Cardiac fibroblast (primary cell): Measurements from ENCODE around the gene SCN4B.

Source experiments
- DNase-seq, 2 donors: peaks; one replicate each; pipeline versions ENCODE4 v3.0.0 to v3.0.0-alpha.2; 2010; ENCODE audit warnings: low read depth in 2 of 2
- H3K4me3 ChIP-seq, 2 donors: replicated peaks in 1 of 2; 1 replicate in 1 of 2; 2 replicates in 1 of 2; pipeline ENCODE4 v1.5.1; 2011; ENCODE audit warnings: low read depth in 2 of 2, low read length in 2 of 2, mild to moderate bottlenecking in 2 of 2, moderate library complexity in 1 of 2
- CTCF ChIP-seq: IDR thresholded peaks from one replicate; pipeline ENCODE4 v1.5.1; 2011; ENCODE audit warnings: low read depth, mild to moderate bottlenecking, low read length, inconsistent platforms

The SCN4B gene

GRCh38 chr11:118180300-118180703 is 27.7 kb upstream of the SCN4B start:
- no peak overlapping the region for H3K4me3 ChIP-seq
- TF ChIP-seq CTCF: no peak
- peak; percentile 25 to 30 for DNase-seq

- DNase-seq: no peak
- no peak for TF ChIP-seq CTCF
- no peak overlapping the region for H3K4me3 ChIP-seq
Observed at GRCh38 chr11:118176778-118177134, 24.1 kb upstream of the SCN4B start.

GRCh38 chr11:118175993-118176777 is 23.6 kb upstream of the SCN4B start, which contains the start of gene SCN2B:
Gene SCN2B, minus strand, starts transcription at chr11:118176639. Its CDS starts 208 bp downstream, at chr11:118176431.
- no peak for DNase-seq
- H3K4me3 ChIP-seq: no peak within 1 kb of the TSS
- no peak for TF ChIP-seq CTCF

DNA sequence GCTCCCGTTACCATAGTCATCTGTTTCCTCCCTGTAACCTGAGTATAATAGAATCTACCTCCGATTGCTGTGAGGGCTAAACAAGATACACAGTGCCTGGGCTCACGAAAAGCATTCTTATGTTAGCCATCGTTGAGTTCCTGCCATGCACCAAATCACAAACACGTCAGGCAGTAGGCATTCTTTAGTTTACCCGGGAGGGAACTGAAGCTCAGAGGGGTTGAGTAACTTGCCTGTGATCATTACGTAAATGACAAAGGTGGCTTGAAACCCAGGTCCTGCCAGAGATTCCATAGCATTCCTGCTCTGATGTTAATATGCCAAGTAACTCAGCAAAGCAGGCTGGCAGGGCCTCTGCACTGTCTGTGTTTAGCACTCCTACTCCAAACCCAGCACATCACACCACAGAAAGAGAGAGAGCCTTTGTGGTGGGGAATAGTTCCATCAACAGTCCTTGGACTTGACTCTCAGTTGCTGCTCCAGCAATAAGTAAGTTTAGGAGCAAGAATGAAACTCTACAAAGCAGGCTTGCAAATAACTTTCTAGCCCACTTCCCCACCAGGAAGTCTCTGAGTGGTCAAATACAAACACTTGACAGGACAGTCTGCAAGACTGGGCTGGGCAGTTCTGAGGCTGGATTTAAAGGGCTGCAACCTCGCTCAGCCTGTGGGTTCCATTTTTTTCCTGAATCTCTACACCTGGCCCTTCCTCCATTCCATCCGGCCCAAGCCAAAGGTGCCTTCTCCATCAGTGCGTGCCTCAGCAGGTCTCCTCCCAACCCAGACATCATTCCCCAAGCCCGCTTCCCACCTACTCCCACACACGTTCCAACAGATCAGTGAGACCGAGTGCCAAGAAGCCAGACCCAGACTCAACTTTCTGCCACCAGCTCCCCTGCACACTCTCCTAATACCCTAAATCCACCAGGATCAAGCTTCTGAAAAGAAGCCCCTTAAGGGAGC is 22.7 kb upstream of the SCN4B start:
- peak in 1 of 2 donors; percentile 18 for DNase-seq
- no peak for TF ChIP-seq CTCF
- H3K4me3 ChIP-seq: no peak overlapping the region

GRCh38 chr11:118174006-118174567 is 21.5 kb upstream of the SCN4B start:
- TF ChIP-seq CTCF: no peak
- DNase-seq: no peak
- no peak overlapping the region for H3K4me3 ChIP-seq

GRCh38 chr11:118172356-118172755 is 19.7 kb upstream of the SCN4B start:
- no peak for DNase-seq
- no peak for TF ChIP-seq CTCF
- H3K4me3 ChIP-seq: no peak overlapping the region
